Psoas muscle (tissue), 8 donors: ENCODE data around the gene SLC22A23. TPM values are rescaled to one million over a fixed set of nuclear protein-coding genes. Genes with fewer than 3 reads are reported as not detected.

Experiments
- ATAC-seq, 4 donors: fragments of 200-7000 bp; cut with Tn5 transposase; one replicate each; pipeline ENCODE4 v1.9.1; 2020; ENCODE audit warnings: moderate library complexity in 3 of 4, mild to moderate bottlenecking in 2 of 4
- DNase-seq, 2 donors: peaks; one replicate each; pipeline ENCODE4 v3.0.0-alpha.2; 2020
- H3K27ac ChIP-seq: fragments of 200-600 bp; one replicate; pipeline ENCODE4 v1.8.0; 2022
- H3K27me3 ChIP-seq, 3 donors: fragments of 200-600 bp in 1 of 3; one replicate each; pipeline versions ENCODE4 v1.6.1 to v1.8.0; 2013 to 2022; ENCODE audit warnings: low read length in 2 of 3, mild to moderate bottlenecking in 2 of 3, moderate library complexity in 1 of 3; ENCODE audit not compliant: insufficient read depth in 3 of 3
- H3K36me3 ChIP-seq, 2 donors: fragments of 200-600 bp in 1 of 2; one replicate each; pipeline versions ENCODE4 v1.6.1 to v1.8.0; 2013 to 2022; ENCODE audit warnings: low read depth in 1 of 2, mild to moderate bottlenecking in 1 of 2, moderate library complexity in 1 of 2; ENCODE audit not compliant: insufficient read depth in 1 of 2
- H3K4me1 ChIP-seq: fragments of 200-600 bp; one replicate; pipeline ENCODE4 v1.8.0; 2022
- H3K4me3 ChIP-seq: fragments of 200-600 bp; one replicate; pipeline ENCODE4 v1.8.0; 2022; ENCODE audit warnings: mild to moderate bottlenecking
- H3K9me3 ChIP-seq: fragments of 200-600 bp; one replicate; pipeline ENCODE4 v1.8.0; 2022
- CTCF ChIP-seq: fragments of 200-600 bp; IDR thresholded peaks from one replicate; pipeline ENCODE4 v1.8.0; 2022; ENCODE audit warnings: antibody characterized with exemption
- WGBS, 3 donors: extraction: QIAGEN DNeasy Blood & Tissue Kit; methylation state at CpG; one replicate each; pipeline versions ENCODE4 v1.1.6 to v1.1.7; 2013; 5-methylcytosine and 5-hydroxymethylcytosine counted together
- intact Hi-C, 2 donors: fragments of 100-400 bp; cut with DNase I; formaldehyde crosslinking; loops; one replicate each; pipeline versions ENCODE4 v1.11.0 to v1.14.2; 2022
- polyA plus RNA-seq, 3 donors: library from polyadenylated mRNA; stranded (reverse); fragments of 200-250 nt; gene quantifications; one replicate each; pipeline ENCODE4 v1.2.3, GENCODE V29; 2013
- total RNA-seq, 4 donors: library from RNA; stranded (reverse); fragmentation: NEBNext Ultra II Directional in 2 of 4; extraction: Animal tissue kit (Norgen Biotek cat#: 25700) in 2 of 4; gene quantifications; one replicate each; pipeline versions ENCODE4 v1.2.1 to v1.2.4, GENCODE V29; 2021 to 2023
- donor health status: healthy with polysubstance abuse.
- donor health status: DM: no; HTN: no; CAD: no; lungs with moderate emphysema.
- donor health status: Bipolar disorder and iron deficiency.
- donor health status: healthy.
- donor health status: DM: yes; HTN: yes; CAD: no.
- donor health status: DM: no; HTN: no; CAD: no.
- donor health status: DM: no; HTN: no; CAD: no.
- donor health status: DM: yes; HTN: yes; CAD: no.

Gene SLC22A23
- total and polyA plus RNA-seq, 7 donors = 4.6 to 13.7 (median 8.7) TPM

GRCh38 chr6:3273707-3274521 is 182.9 kb downstream of the SLC22A23 start:
- 72 to 84% (median 77%) methylated on average over 9 of the region's 9 CpGs for WGBS, 3 donors
- no peaks in the 10 kb centered on the region for H3K4me1 ChIP-seq
- DNase-seq (no peak), ATAC-seq (no peak)
- intact Hi-C loops = loop anchor here (10.0 kb wide), 2 partner anchors 341 to 721 kb away; no protein-coding TSS in a partner anchor
- no peaks in the 10 kb centered on the region for H3K27me3 ChIP-seq
- H3K27ac ChIP-seq = no peak overlapping the region
- H3K4me3 ChIP-seq = no peak overlapping the region
- peaks cover 0 to 48% of the 10 kb centered on the region in 2 donors for H3K36me3 ChIP-seq
- H3K9me3 ChIP-seq = no peaks in the 10 kb centered on the region
- TF ChIP-seq CTCF = no peak

GRCh38 chr6:3272911-3273547 is 183.8 kb downstream of the SLC22A23 start:
- no peaks in the 10 kb centered on the region for H3K4me1 ChIP-seq
- H3K27ac ChIP-seq = no peak overlapping the region
- H3K4me3 ChIP-seq = no peak overlapping the region
- intact Hi-C loops = loop anchor here (10.0 kb wide), 2 partner anchors 342 to 722 kb away; no protein-coding TSS in a partner anchor
- peaks cover 0 to 57% of the 10 kb centered on the region in 2 donors for H3K36me3 ChIP-seq
- ATAC-seq = no peak
- H3K27me3 ChIP-seq = no peaks in the 10 kb centered on the region
- no peak for TF ChIP-seq CTCF
- no peaks in the 10 kb centered on the region for H3K9me3 ChIP-seq
- 91 to 94% (median 92%) methylated on average over 29 to 32 of the region's 32 CpGs for WGBS, 3 donors
- DNase-seq = no peak

- DNase-seq (no peak), ATAC-seq (no peak)
- Histone ChIP-seq H3K4me3 (no peak overlapping the region), H3K27me3 (no peaks in the 10 kb centered on the region), H3K36me3 (peaks cover 0 to 57% of the 10 kb centered on the region in 2 donors), H3K27ac (no peak overlapping the region), H3K9me3 (no peaks in the 10 kb centered on the region), H3K4me1 (no peaks in the 10 kb centered on the region)
- WGBS, 3 donors = 88 to 92% (median 88%) methylated on average over 13 of the region's 13 CpGs
- intact Hi-C loops = loop anchor here (10.0 kb wide), 2 partner anchors 343 to 723 kb away; no protein-coding TSS in a partner anchor
- TF ChIP-seq CTCF = no peak
Observed at GRCh38 chr6:3271756-3272155, 185.1 kb downstream of the SLC22A23 start.

GRCh38 chr6:3270258-3270657 is 186.6 kb downstream of the SLC22A23 start:
- DNase-seq (no peak), ATAC-seq (no peak)
- Histone ChIP-seq H3K36me3 (peaks cover 0 to 57% of the 10 kb centered on the region in 2 donors), H3K27ac (no peak overlapping the region), H3K9me3 (no peaks in the 10 kb centered on the region), H3K27me3 (no peaks in the 10 kb centered on the region), H3K4me3 (no peak overlapping the region), H3K4me1 (peaks cover 4% of the 10 kb centered on the region)
- WGBS, 3 donors = 76 to 85% (median 84%) methylated on average over 15 of the region's 15 CpGs
- TF ChIP-seq CTCF = no peak
- intact Hi-C loops = loop anchor here (10.0 kb wide), 2 partner anchors 345 to 725 kb away; no protein-coding TSS in a partner anchor
